Embryonic facial prominence (tissue), 1 donor: ENCODE results near the gene SCG2.

Experiments
- DNase-seq: peaks from one replicate; pipeline ENCODE4 v3.0.0-alpha.2; 2016; ENCODE audit errors: extremely low spot score

The SCG2 gene

GRCh38 chr2:223582001-223582400 lies 20.2 kb downstream of the SCG2 start:
- no peak for DNase-seq

GRCh38 chr2:223580951-223581350 lies 21.2 kb downstream of the SCG2 start:
- DNase-seq = no peak

DNA sequence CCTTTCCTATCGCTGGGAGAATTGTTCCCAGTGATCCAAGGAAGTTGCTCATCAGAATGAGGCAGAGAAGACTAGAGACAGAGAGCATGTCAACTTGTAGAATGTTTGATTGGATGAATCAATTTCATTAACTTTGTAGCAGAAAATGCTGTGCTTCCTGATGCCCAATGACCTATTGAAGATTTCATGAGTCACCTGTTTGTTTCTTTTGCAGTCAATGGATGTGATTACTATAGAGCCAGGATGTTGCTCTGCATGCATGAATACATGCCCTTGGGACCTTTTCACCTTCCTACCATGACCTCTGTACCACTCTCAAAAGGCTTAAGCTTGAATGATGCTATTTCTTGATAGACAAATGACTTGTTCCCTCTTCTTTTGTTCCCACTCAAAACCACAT lies 23.3 kb downstream of the SCG2 start:
- no peak for DNase-seq

DNA sequence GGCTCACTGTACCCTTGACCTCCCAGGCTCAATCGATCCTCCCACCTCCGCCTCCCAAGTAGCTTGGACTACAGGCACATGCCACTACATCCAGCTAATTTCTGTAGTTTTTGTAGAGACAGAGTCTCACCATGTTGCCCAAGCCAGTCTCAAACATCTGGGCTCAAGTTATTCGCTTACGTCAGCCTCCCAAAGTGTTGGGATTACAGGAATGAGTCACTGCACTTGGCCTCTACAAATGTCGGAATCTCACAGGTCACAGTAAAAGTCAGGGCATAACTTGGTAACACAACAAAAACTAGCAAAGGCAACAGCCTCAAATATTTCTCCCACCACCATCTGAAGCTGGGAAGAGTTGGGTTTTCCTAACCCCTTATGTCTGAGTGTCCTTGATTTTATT lies 25.3 kb downstream of the SCG2 start:
- DNase-seq = no peak

DNA sequence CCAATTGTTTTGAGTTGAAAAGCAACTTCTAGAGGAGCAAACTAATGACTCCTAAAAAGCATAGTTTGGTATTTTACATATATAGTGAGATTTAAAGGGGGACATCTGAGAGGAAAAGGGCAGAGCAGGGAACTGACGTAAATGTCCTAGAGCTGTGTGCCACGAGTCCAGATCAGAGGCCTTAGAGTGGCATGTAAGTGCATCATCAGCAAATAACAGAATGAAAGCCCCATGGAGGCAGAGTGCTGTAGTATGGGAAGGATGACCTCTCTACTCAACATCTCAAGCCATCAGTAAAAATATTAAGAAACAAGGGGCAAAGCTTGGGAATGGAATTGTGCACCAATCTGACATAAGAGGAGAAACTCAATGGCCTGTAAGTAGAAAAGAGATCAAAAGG lies 31.4 kb downstream of the SCG2 start:
- DNase-seq = no peak

GRCh38 chr2:223566396-223566795 lies 35.8 kb downstream of the SCG2 start:
- DNase-seq = no peak

GRCh38 chr2:223563462-223563861 lies 38.7 kb downstream of the SCG2 start:
- no peak for DNase-seq

- no peak for DNase-seq
Measured at GRCh38 chr2:223562078-223562477, 40.1 kb downstream of the SCG2 start.

DNA sequence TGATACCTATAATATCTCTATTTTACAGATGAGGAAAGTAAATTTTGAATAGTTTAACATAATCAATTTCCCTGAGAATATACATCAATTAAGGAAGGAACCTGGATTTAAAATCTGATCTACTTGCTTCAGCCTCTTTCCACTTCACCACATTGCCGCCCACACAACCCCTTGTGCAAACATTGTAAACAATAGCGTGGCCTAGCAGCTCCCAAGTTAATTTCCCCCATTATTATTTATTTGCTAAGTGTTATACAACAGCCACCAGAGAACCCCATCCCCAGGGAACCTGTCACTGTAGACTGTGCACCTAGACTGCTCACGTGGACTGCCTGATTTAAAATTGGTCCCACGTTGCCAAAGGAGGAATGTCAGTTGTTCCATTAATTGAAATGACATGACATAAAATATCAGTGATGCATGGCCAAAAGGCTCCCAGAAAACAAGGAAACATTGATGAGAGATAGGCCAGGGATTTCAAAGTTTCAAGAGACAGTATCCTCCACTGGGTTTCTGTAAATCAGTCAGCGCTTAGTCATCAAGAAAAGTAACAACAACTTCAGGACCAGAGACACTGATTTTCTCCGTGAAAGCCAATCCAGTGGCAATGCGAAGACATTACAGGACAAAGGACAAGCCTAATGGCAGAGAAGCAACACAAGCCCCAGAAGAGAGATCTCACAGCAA lies 41.3 kb downstream of the SCG2 start:
- DNase-seq = no peak

- DNase-seq = no peak
Measured at GRCh38 chr2:223558970-223559369, 43.2 kb downstream of the SCG2 start.

- DNase-seq = no peak
Measured at GRCh38 chr2:223554923-223555322, 47.2 kb downstream of the SCG2 start.

DNA sequence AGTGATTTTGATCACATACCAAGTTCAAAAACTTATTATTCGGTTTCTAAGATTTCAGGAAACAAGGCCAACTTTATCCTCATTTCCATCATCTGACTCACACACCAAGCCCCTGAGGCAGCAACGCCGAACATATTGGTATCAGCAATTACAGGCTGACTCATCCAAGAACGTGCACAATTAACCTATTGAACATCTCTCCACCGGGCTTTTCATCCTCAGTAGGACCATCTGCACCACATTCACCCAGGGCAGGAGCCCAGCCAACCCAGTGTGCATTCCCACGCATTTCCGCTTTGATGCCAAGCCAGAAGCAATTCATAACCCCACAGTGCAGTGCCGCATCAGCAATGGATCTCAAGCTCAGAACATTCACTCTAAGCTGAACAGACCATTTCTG lies 52.9 kb downstream of the SCG2 start:
- no peak for DNase-seq

DNA sequence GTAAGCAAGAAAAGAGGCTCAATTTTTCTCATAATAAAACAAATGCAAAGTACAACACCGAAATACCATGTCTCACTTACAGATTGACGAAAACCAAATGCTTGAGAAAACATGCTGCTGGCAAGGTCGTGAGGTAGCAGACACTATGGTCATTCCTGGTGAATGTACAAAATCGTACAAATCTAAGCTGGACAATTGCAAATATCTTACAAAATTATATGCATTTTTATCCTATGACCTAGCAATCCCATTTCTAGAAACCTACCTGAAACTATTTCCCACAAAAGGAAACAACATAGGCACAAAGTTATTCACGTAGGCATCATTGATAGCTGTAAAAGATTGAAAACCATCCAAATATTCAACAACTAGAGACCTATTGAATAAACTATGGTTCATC lies 54.0 kb downstream of the SCG2 start:
- no peak for DNase-seq
